22Rv1 (cell line): ENCODE results near the gene SPTBN1.

Experiments
- ZFX ChIP-seq: fragments of 450-650 bp; IDR thresholded peaks from 2 replicates; pipeline ENCODE4 v1.6.1; 2017; ENCODE audit warnings: antibody characterized with exemption, borderline replicate concordance
- TF ChIP-seq, protein P1 (sequence below): fragments of 450-650 bp; IDR thresholded peaks from 2 replicates; pipeline ENCODE4 v1.5.1; 2017; ENCODE audit warnings: mild to moderate bottlenecking

DNA sequence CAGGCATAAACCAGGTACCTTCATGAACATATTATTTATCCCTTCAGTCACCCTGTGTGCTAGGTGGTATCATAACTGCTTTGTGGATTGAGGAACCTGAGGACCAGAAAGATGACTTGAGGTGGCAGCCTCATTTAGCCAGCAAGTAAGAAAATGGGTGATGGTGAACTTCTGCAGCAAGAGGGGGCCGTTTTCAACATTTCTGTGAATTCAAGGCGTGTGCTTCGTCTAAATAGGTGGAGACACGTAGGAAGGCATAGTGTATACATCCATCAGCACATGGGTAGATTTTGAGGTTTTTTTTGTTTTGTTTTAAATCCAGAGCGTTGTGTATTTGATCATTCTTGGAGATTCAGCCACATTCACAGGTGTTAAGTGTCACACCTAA lies 118.7 kb downstream of the SPTBN1 start:
- TF ChIP-seq, protein P1, sequence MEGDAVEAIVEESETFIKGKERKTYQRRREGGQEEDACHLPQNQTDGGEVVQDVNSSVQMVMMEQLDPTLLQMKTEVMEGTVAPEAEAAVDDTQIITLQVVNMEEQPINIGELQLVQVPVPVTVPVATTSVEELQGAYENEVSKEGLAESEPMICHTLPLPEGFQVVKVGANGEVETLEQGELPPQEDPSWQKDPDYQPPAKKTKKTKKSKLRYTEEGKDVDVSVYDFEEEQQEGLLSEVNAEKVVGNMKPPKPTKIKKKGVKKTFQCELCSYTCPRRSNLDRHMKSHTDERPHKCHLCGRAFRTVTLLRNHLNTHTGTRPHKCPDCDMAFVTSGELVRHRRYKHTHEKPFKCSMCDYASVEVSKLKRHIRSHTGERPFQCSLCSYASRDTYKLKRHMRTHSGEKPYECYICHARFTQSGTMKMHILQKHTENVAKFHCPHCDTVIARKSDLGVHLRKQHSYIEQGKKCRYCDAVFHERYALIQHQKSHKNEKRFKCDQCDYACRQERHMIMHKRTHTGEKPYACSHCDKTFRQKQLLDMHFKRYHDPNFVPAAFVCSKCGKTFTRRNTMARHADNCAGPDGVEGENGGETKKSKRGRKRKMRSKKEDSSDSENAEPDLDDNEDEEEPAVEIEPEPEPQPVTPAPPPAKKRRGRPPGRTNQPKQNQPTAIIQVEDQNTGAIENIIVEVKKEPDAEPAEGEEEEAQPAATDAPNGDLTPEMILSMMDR: no peak
- no peak for TF ChIP-seq ZFX
